IMR-90 (cell line): ENCODE results near the gene PLCH1. TPM values are rescaled to one million over a fixed set of nuclear protein-coding genes. Genes with fewer than 3 reads are reported as not detected.

Experiments used
- ATAC-seq: fragments of 200-7000 bp; cut with Tn5 transposase; 2 replicates; pipeline ENCODE4 v1.9.1; 2020; ENCODE audit warnings: low read depth, mild to moderate bottlenecking, moderate library complexity
- BruUV-seq: library from RNA; stranded (reverse); fragments of 400-500 nt; replicated peaks from 2 replicates; lab custom pipeline; 2021; lab: Mats Ljungman, UMichigan
- CTCF ChIA-PET: fragments of 300-600 bp; formaldehyde crosslinking; extraction: SDS; loops from one replicate; lab custom pipeline; 2021; ENCODE audit warnings: antibody characterized with exemption; lab: Yijun Ruan, JAX
- POLR2A ChIA-PET: fragments of 300-600 bp; sonication (Branson Sonifier 250); formaldehyde crosslinking; loops from one replicate; lab custom pipeline; 2022; ENCODE audit warnings: antibody characterized with exemption; ENCODE audit not compliant: unreplicated experiment; lab: Charles Lee
- DNase-seq: peaks from one replicate; pipeline ENCODE4 v3.0.0; 2013
- H2AFZ ChIP-seq: replicated peaks from 2 replicates; pipeline ENCODE3; 2013; ENCODE audit warnings: low read length, mild to moderate bottlenecking; ENCODE audit not compliant: poor library complexity
- H2AK5ac ChIP-seq: 2 replicates; pipeline ENCODE4 v1.6.1; 2013; ENCODE audit warnings: low read depth, low read length, inconsistent platforms
- H2AK9ac ChIP-seq: replicated peaks from 2 replicates; pipeline ENCODE3; 2013; ENCODE audit warnings: mild to moderate bottlenecking, low read depth, low read length, moderate library complexity; ENCODE audit not compliant: poor library complexity
- H2BK120ac ChIP-seq: 2 replicates; pipeline ENCODE4 v1.6.1; 2013; ENCODE audit warnings: low read depth, low read length, inconsistent platforms
- H2BK15ac ChIP-seq: 3 replicates; pipeline ENCODE4 v1.6.1; 2013; ENCODE audit warnings: low read depth, low read length, inconsistent platforms
- H2BK20ac ChIP-seq: 2 replicates; pipeline ENCODE4 v1.6.1; 2013; ENCODE audit warnings: low read depth, mild to moderate bottlenecking, inconsistent platforms, low read length, moderate library complexity
- H2BK5ac ChIP-seq: 2 replicates; pipeline ENCODE4 v1.6.1; 2013; ENCODE audit warnings: mild to moderate bottlenecking, low read depth, low read length, inconsistent platforms; ENCODE audit not compliant: poor library complexity, severe bottlenecking
- H3K14ac ChIP-seq: replicated peaks from 2 replicates; pipeline ENCODE4 v1.6.1; 2013; ENCODE audit warnings: low read depth, low read length, inconsistent platforms
- H3K18ac ChIP-seq: 2 replicates; pipeline ENCODE4 v1.6.1; 2013; ENCODE audit warnings: low read depth, low read length, control low read depth
- H3K23ac ChIP-seq: 2 replicates; pipeline ENCODE4 v1.6.1; 2013; ENCODE audit warnings: low read depth, low read length, inconsistent platforms
- H3K27ac ChIP-seq: 2 replicates; pipeline ENCODE4 v1.5.1; 2013; ENCODE audit warnings: mild to moderate bottlenecking, control low read depth, low read length; ENCODE audit not compliant: insufficient read depth
- H3K27me3 ChIP-seq: 2 replicates; pipeline ENCODE4 v1.6.1; 2013; ENCODE audit warnings: low read length; ENCODE audit not compliant: control insufficient read depth, insufficient read depth
- H3K36me3 ChIP-seq: 2 replicates; pipeline ENCODE4 v1.6.1; 2013; ENCODE audit warnings: low read length, mixed read lengths; ENCODE audit not compliant: control insufficient read depth, insufficient read depth
- H3K4ac ChIP-seq: 2 replicates; pipeline ENCODE4 v1.6.1; 2013; ENCODE audit warnings: low read depth, low read length, inconsistent platforms
- H3K4me1 ChIP-seq: 2 replicates; pipeline ENCODE4 v1.6.1; 2013; ENCODE audit warnings: low read length, mixed read lengths; ENCODE audit not compliant: control insufficient read depth, insufficient read depth
- H3K4me2 ChIP-seq: 2 replicates; pipeline ENCODE4 v1.6.1; 2013; ENCODE audit warnings: low read depth, mild to moderate bottlenecking, control low read depth, low read length, moderate library complexity
- H3K4me3 ChIP-seq: 2 replicates; pipeline ENCODE4 v1.5.1; 2013; ENCODE audit warnings: low read depth, mild to moderate bottlenecking, control low read depth, low read length, moderate library complexity; ENCODE audit not compliant: insufficient read depth
- H3K56ac ChIP-seq: 2 replicates; pipeline ENCODE4 v1.6.1; 2013; ENCODE audit warnings: low read length, inconsistent platforms; ENCODE audit not compliant: insufficient read depth; ENCODE audit errors: extremely low read depth
- H3K79me1 ChIP-seq, 2 experiments: 2 replicates each; pipeline ENCODE4 v1.6.1; 2013; ENCODE audit warnings: low read length in 2 of 2, inconsistent platforms in 1 of 2, low read depth in 1 of 2
- H3K9ac ChIP-seq: 2 replicates; pipeline ENCODE4 v1.6.1; 2013; ENCODE audit warnings: low read depth, low read length, control low read depth
- H3K9me1 ChIP-seq: 2 replicates; pipeline ENCODE4 v1.6.1; 2013; ENCODE audit warnings: low read length, inconsistent platforms; ENCODE audit not compliant: insufficient read depth
- H3K9me3 ChIP-seq: 2 replicates; pipeline ENCODE4 v1.6.1; 2013; ENCODE audit warnings: low read length; ENCODE audit not compliant: control insufficient read depth, insufficient read depth
- H4K20me1 ChIP-seq: 2 replicates; pipeline ENCODE4 v1.6.1; 2013; ENCODE audit warnings: low read length, inconsistent platforms; ENCODE audit not compliant: insufficient read depth
- H4K5ac ChIP-seq: 2 replicates; pipeline ENCODE4 v1.6.1; 2013; ENCODE audit warnings: mild to moderate bottlenecking, low read depth, low read length, control low read depth
- H4K8ac ChIP-seq, 2 experiments: 2 replicates each; pipeline ENCODE4 v1.6.1; 2013; ENCODE audit warnings: low read depth in 2 of 2, low read length in 2 of 2, control low read depth in 1 of 2, inconsistent platforms in 1 of 2
- H4K91ac ChIP-seq: 2 replicates; pipeline ENCODE4 v1.6.1; 2013; ENCODE audit warnings: low read depth, low read length, inconsistent platforms; ENCODE audit not compliant: insufficient read depth
- BHLHE40 ChIP-seq: fragments of 150-350 bp; IDR thresholded peaks from 2 replicates; pipeline ENCODE4 v1.6.1; 2016; ENCODE audit warnings: mild to moderate bottlenecking, low read depth, low read length
- CEBPB ChIP-seq: IDR thresholded peaks from 2 replicates; pipeline ENCODE4 v1.6.1; 2012; ENCODE audit warnings: low read depth, low read length, improper control_type of control experiment
- CHD1 ChIP-seq: IDR thresholded peaks from 2 replicates; pipeline ENCODE4 v1.6.1; 2012; ENCODE audit warnings: low read depth, low read length, improper control_type of control experiment
- CTCF ChIP-seq: conservative IDR thresholded peaks from 2 replicates; pipeline ENCODE4 v1.5.1; 2012; ENCODE audit warnings: mild to moderate bottlenecking, low read depth, low read length, improper control_type of control experiment
- FOS ChIP-seq: fragments of 150-350 bp; IDR thresholded peaks from 2 replicates; pipeline ENCODE4 v1.6.1; 2016; ENCODE audit warnings: low read depth, low read length
- MAFK ChIP-seq: IDR thresholded peaks from 2 replicates; pipeline ENCODE4 v1.6.1; 2012; ENCODE audit warnings: low read depth, low read length, improper control_type of control experiment
- MAZ ChIP-seq: IDR thresholded peaks from 2 replicates; pipeline ENCODE4 v1.6.1; 2012; ENCODE audit warnings: low read depth, mild to moderate bottlenecking, low read length, improper control_type of control experiment, moderate library complexity, borderline replicate concordance
- MXI1 ChIP-seq: IDR thresholded peaks from 2 replicates; pipeline ENCODE4 v1.6.1; 2012; ENCODE audit warnings: low read depth, mild to moderate bottlenecking, low read length, moderate library complexity, borderline replicate concordance
- NFE2L2 ChIP-seq: fragments of 150-350 bp; IDR thresholded peaks from 2 replicates; pipeline ENCODE4 v1.6.1; 2016; ENCODE audit warnings: low read depth, mild to moderate bottlenecking, low read length
- POLR2A ChIP-seq: IDR thresholded peaks from 2 replicates; pipeline ENCODE4 v1.6.1; 2012; ENCODE audit warnings: mild to moderate bottlenecking, low read depth, low read length
- RAD21 ChIP-seq: IDR thresholded peaks from 2 replicates; pipeline ENCODE4 v1.6.1; 2012; ENCODE audit warnings: low read length, improper control_type of control experiment
- RCOR1 ChIP-seq: IDR thresholded peaks from 2 replicates; pipeline ENCODE4 v1.6.1; 2012; ENCODE audit warnings: mild to moderate bottlenecking, low read length, improper control_type of control experiment; ENCODE audit not compliant: insufficient replicate concordance
- RFX5 ChIP-seq: IDR thresholded peaks from 2 replicates; pipeline ENCODE4 v1.8.0; 2012; ENCODE audit warnings: low read depth, mild to moderate bottlenecking, low read length, moderate library complexity
- SMC3 ChIP-seq: fragments of 150-350 bp; IDR thresholded peaks from 2 replicates; pipeline ENCODE4 v1.6.1; 2016; ENCODE audit warnings: low read depth, mild to moderate bottlenecking, antibody characterized with exemption, low read length, moderate library complexity
- WGBS, 2 experiments: methylation state at CpG; one replicate each; pipeline versions ENCODE4 v1.1.5 to v1.1.7; 2013; ENCODE audit warnings: missing lambda C conversion rate in 2 of 2; ENCODE audit not compliant: insufficient read length in 1 of 2; ENCODE audit errors: extremely low coverage in 2 of 2; 5-methylcytosine and 5-hydroxymethylcytosine counted together
- dilution Hi-C: fragments of 300-500 bp; cut with HindIII; formaldehyde crosslinking; loops from one replicate; pipeline ENCODE4 v1.14.3; 2018; ENCODE audit warnings: low sequenced_read_pairs; ENCODE audit not compliant: unreplicated experiment
- in situ Hi-C: fragments of 300-500 bp; cut with MboI; formaldehyde crosslinking; loops from 3 replicates; pipeline ENCODE4 v1.14.3; 2019; ENCODE audit warnings: low sequenced_read_pairs, inconsistent platforms, mixed read lengths
- intact Hi-C: fragments of 100-400 bp; cut with micrococcal nuclease; formaldehyde crosslinking; loops from 2 replicates; pipeline ENCODE4 v1.10.0; 2022
- polyA plus RNA-seq, 3 experiments: library from polyadenylated mRNA; depleted of rRNA; stranded (reverse); fragments of >200 nt; gene quantifications; 2 replicates each; pipeline ENCODE4 v1.2.3, GENCODE V29; 2012; ENCODE audit warnings: low replicate concordance in 1 of 3
- total RNA-seq: library from RNA; depleted of rRNA; stranded (reverse); fragments of >200 nt; gene quantifications from 2 replicates; pipeline ENCODE4 v1.2.3, GENCODE V29; 2012
- TF ChIP-seq, protein P1 (sequence below): fragments of 150-350 bp; IDR thresholded peaks from 2 replicates; pipeline ENCODE4 v1.6.1; 2016; ENCODE audit warnings: low read depth, mild to moderate bottlenecking, low read length, moderate library complexity, borderline replicate concordance
- TF ChIP-seq, protein P2 (sequence below): fragments of 150-350 bp; IDR thresholded peaks from 2 replicates; pipeline ENCODE4 v1.6.1; 2017; ENCODE audit warnings: mild to moderate bottlenecking, antibody characterized with exemption, low read length, low read depth

Gene PLCH1
- total and polyA plus RNA-seq, 2 of the 4 experiments (the other 2 are of a cell fraction): not detected

- Histone ChIP-seq H3K9ac (no peak overlapping the region), H3K4ac (no peak overlapping the region), H3K18ac (no peak overlapping the region), H2AK9ac (no peak overlapping the region), H2BK15ac (no peak overlapping the region), H2BK20ac (no peak overlapping the region), H3K4me1 (no peaks in the 10 kb centered on the region), H3K4me2 (no peak overlapping the region), H4K8ac (no peak overlapping the region), H3K4me3 (no peak overlapping the region), H4K5ac (no peak overlapping the region), H2AFZ (no peak overlapping the region), H3K27me3 (no peaks in the 10 kb centered on the region; the same call in 1 of the 2 replicates), H2AK5ac (no peak overlapping the region), H3K9me1 (no peaks in the 10 kb centered on the region; the same call in 1 of the 2 replicates), H2BK120ac (no peak overlapping the region), H3K9me3 (no peaks in the 10 kb centered on the region), H3K23ac (no peak overlapping the region), H3K79me1 (no peaks in the 10 kb centered on the region), H3K27ac (no peak overlapping the region), H4K20me1 (no peaks in the 10 kb centered on the region), H3K36me3 (no peaks in the 10 kb centered on the region), H3K56ac (no peak overlapping the region), H4K91ac (no peak overlapping the region), H2BK5ac (no peak overlapping the region), H3K14ac (no peak overlapping the region)
- TF ChIP-seq, protein P1, sequence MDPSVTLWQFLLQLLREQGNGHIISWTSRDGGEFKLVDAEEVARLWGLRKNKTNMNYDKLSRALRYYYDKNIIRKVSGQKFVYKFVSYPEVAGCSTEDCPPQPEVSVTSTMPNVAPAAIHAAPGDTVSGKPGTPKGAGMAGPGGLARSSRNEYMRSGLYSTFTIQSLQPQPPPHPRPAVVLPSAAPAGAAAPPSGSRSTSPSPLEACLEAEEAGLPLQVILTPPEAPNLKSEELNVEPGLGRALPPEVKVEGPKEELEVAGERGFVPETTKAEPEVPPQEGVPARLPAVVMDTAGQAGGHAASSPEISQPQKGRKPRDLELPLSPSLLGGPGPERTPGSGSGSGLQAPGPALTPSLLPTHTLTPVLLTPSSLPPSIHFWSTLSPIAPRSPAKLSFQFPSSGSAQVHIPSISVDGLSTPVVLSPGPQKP: no peak
- no peak for TF ChIP-seq POLR2A
- no peak for TF ChIP-seq FOS
- no peak for TF ChIP-seq RFX5
- TF ChIP-seq RCOR1: no peak
- TF ChIP-seq CEBPB: no peak
- TF ChIP-seq MXI1: no peak
- no peak for TF ChIP-seq SMC3
- TF ChIP-seq MAZ: no peak
- no peak for TF ChIP-seq NFE2L2
- TF ChIP-seq, protein P2, sequence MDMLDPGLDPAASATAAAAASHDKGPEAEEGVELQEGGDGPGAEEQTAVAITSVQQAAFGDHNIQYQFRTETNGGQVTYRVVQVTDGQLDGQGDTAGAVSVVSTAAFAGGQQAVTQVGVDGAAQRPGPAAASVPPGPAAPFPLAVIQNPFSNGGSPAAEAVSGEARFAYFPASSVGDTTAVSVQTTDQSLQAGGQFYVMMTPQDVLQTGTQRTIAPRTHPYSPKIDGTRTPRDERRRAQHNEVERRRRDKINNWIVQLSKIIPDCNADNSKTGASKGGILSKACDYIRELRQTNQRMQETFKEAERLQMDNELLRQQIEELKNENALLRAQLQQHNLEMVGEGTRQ: no peak
- no peak for TF ChIP-seq RAD21
- no peak for TF ChIP-seq CHD1
- no peak for TF ChIP-seq MAFK
- no peak for TF ChIP-seq CTCF
- TF ChIP-seq BHLHE40: no peak
- POLR2A ChIA-PET: no interaction called here
- CTCF ChIA-PET: no interaction called here
- dilution Hi-C loops (no loop called here), in situ Hi-C loops (loop anchor here (5.0 to 25.0 kb wide), 3 partner anchors 559 to 1001 kb away; partner anchors contain the start of gene DHX36), intact Hi-C loops (no loop called here)
- no TSS peak for BruUV-seq
- ATAC-seq (no peak), DNase-seq (no peak)
- WGBS, 2 experiments: 100% methylated on average over 1 of the region's 5 CpGs; no CpG with 5 or more reads in 1 of the 2 experiments
Measured at GRCh38 chr3:155326244-155326643, 418.6 kb downstream of the PLCH1 start.
